Neural cell (in vitro differentiated cells): ENCODE measurements around the gene CDH4. TPM values are rescaled to one million over a fixed set of nuclear protein-coding genes. Genes with fewer than 3 reads are reported as not detected.
A peak's percentile ranks its signal among the peaks of the same experiment; 100 is the strongest.

Experiments used
- H2AFZ ChIP-seq: fragments of 200-600, 300-800 bp; sonication (generic), shearing (Covaris generic); 2 replicates; pipeline ENCODE4 v1.6.0; 2014; ENCODE audit warnings: low read depth, mild to moderate bottlenecking, antibody characterized with exemption, low read length, moderate library complexity
- H3F3A ChIP-seq: fragments of 200-600 bp; shearing (Covaris generic); 2 replicates; pipeline ENCODE4 v1.6.1; 2016; ENCODE audit warnings: mild to moderate bottlenecking, moderate library complexity, mixed read lengths, antibody characterized with exemption, low read length; ENCODE audit not compliant: insufficient read depth, poor library complexity, severe bottlenecking
- H3K27ac ChIP-seq: fragments of 200-600, 300-800 bp; sonication (generic), shearing (Covaris generic); 2 replicates; pipeline ENCODE4 v1.5.1; 2014; ENCODE audit warnings: mild to moderate bottlenecking, low read length, moderate library complexity
- H3K27me3 ChIP-seq: fragments of 300-800, 200-600 bp; sonication (generic), shearing (Covaris generic); 2 replicates; pipeline ENCODE4 v1.6.0; 2014; ENCODE audit warnings: mild to moderate bottlenecking, low read depth, low read length, moderate library complexity; ENCODE audit not compliant: insufficient read depth
- H3K36me3 ChIP-seq: fragments of 300-800, 200-600 bp; sonication (generic), shearing (Covaris generic); 2 replicates; pipeline ENCODE4 v1.5.1; 2014; ENCODE audit warnings: mild to moderate bottlenecking, antibody characterized with exemption, low read length, moderate library complexity; ENCODE audit not compliant: insufficient read depth
- H3K4me2 ChIP-seq: fragments of 300-800, 200-600 bp; sonication (generic), shearing (Covaris generic); 2 replicates; pipeline ENCODE4 v1.6.0; 2014; ENCODE audit warnings: mild to moderate bottlenecking, low read length
- H3K4me3 ChIP-seq: fragments of 300-800, 200-600 bp; sonication (generic), shearing (Covaris generic); 2 replicates; pipeline ENCODE4 v1.5.1; 2014; ENCODE audit warnings: mild to moderate bottlenecking, low read length, moderate library complexity
- H3K79me2 ChIP-seq: fragments of 200-600 bp; shearing (Covaris generic); replicated peaks from 2 replicates; pipeline ENCODE4 v1.6.0; 2014; ENCODE audit warnings: mild to moderate bottlenecking, low read length, moderate library complexity; ENCODE audit not compliant: insufficient read depth
- H3K9ac ChIP-seq: fragments of 300-800, 200-600 bp; sonication (generic), shearing (Covaris generic); 2 replicates; pipeline ENCODE4 v1.6.1; 2016; ENCODE audit warnings: mild to moderate bottlenecking, low read length, mixed read lengths
- H3K9me2 ChIP-seq: fragments of 200-600 bp; shearing (Covaris generic); 2 replicates; pipeline ENCODE4 v1.6.1; 2016; ENCODE audit warnings: mild to moderate bottlenecking, low read length, mixed read lengths; ENCODE audit not compliant: insufficient read depth
- H3K9me3 ChIP-seq: fragments of 200-600, 300-800 bp; sonication (generic), shearing (Covaris generic); 2 replicates; pipeline ENCODE4 v1.6.1; 2016; ENCODE audit warnings: mild to moderate bottlenecking, mixed run types, low read length, moderate library complexity, mixed read lengths
- H4K20me1 ChIP-seq: fragments of 200-600 bp; shearing (Covaris generic); 2 replicates; pipeline ENCODE4 v1.6.1; 2016; ENCODE audit warnings: mild to moderate bottlenecking, mixed run types; ENCODE audit not compliant: insufficient read depth
- EP300 ChIP-seq: fragments of 450-650 bp; conservative IDR thresholded peaks from 2 replicates; pipeline ENCODE4 v1.6.1; 2014; ENCODE audit warnings: antibody characterized with exemption, mild to moderate bottlenecking, moderate library complexity; ENCODE audit not compliant: poor library complexity, severe bottlenecking
- EZH2 ChIP-seq: fragments of 200-600, 300-800 bp; shearing (Covaris generic), sonication (generic); IDR thresholded peaks from 2 replicates; pipeline ENCODE4 v1.6.1; 2014; ENCODE audit warnings: antibody characterized with exemption, low read length, borderline replicate concordance, mild to moderate bottlenecking; ENCODE audit not compliant: insufficient read depth, poor library complexity, severe bottlenecking
- MXI1 ChIP-seq: fragments of 450-650 bp; conservative IDR thresholded peaks from 2 replicates; pipeline ENCODE4 v1.6.1; 2014; ENCODE audit warnings: antibody characterized with exemption, mild to moderate bottlenecking; ENCODE audit not compliant: poor library complexity, severe bottlenecking
- POLR2AphosphoS5 ChIP-seq: IDR thresholded peaks from 2 replicates; pipeline ENCODE4 v1.6.1; 2012
- RAD21 ChIP-seq: fragments of 450-650 bp; conservative IDR thresholded peaks from 2 replicates; pipeline ENCODE4 v1.6.1; 2014; ENCODE audit warnings: antibody characterized with exemption, mild to moderate bottlenecking, moderate library complexity
- REST ChIP-seq: IDR thresholded peaks from 2 replicates; pipeline ENCODE4 v1.6.1; 2012; ENCODE audit warnings: borderline replicate concordance
- SMC3 ChIP-seq: fragments of 450-650 bp; conservative IDR thresholded peaks from 2 replicates; pipeline ENCODE4 v1.6.1; 2014; ENCODE audit warnings: antibody characterized with exemption, mild to moderate bottlenecking, moderate library complexity; ENCODE audit not compliant: poor library complexity
- TAF1 ChIP-seq: IDR thresholded peaks from 2 replicates; pipeline ENCODE4 v1.6.1; 2012; ENCODE audit warnings: low read depth
- polyA plus RNA-seq: library from polyadenylated mRNA; depleted of rRNA; stranded (reverse); fragments of >200 nt; gene quantifications from 2 replicates; pipeline ENCODE4 v1.2.3, GENCODE V29; 2014
- TF ChIP-seq, protein P1 (sequence below): fragments of 450-650 bp; IDR thresholded peaks from 2 replicates; pipeline ENCODE4 v1.5.1; 2014; ENCODE audit warnings: antibody characterized with exemption, mild to moderate bottlenecking, moderate library complexity; ENCODE audit not compliant: poor library complexity, severe bottlenecking

CDH4 gene
- polyA plus RNA-seq, 1 donor from 2014 or later, result 24.6 TPM

DNA sequence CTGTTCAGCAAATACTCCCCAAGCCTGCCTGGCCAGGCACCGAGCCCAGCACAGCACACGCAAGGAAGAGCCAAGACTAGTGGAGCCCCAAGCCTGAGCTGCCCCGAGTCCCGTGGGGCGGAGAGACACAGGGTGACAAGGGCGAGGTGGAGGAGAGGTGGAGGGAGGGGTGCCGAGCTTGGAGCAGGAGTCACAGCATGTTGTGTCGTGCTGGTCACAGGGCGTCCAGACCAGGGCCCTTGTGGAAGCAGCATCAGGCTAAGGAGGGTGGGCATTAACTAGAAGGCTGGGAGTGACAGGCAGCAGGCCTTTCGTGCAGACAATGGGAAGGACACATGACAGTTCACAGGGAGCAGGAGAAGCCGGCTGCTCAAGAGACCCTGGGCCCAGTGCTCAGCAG lies 422.1 kb downstream of the CDH4 start:
- no peak overlapping the region for H3K9ac ChIP-seq
- no peaks in the 10 kb centered on the region for H3F3A ChIP-seq
- H2AFZ ChIP-seq, result no peak overlapping the region
- peak overlapping the region; percentile 11 for H3K27ac ChIP-seq
- H4K20me1 ChIP-seq, result no peaks in the 10 kb centered on the region
- H3K27me3 ChIP-seq, result no peaks in the 10 kb centered on the region
- TF ChIP-seq TAF1 (no peak), SMC3 (no peak), REST (no peak), EZH2 (no peak), POLR2AphosphoS5 (no peak), EP300 (no peak), RAD21 (no peak), MXI1 (no peak)
- TF ChIP-seq, protein P1, sequence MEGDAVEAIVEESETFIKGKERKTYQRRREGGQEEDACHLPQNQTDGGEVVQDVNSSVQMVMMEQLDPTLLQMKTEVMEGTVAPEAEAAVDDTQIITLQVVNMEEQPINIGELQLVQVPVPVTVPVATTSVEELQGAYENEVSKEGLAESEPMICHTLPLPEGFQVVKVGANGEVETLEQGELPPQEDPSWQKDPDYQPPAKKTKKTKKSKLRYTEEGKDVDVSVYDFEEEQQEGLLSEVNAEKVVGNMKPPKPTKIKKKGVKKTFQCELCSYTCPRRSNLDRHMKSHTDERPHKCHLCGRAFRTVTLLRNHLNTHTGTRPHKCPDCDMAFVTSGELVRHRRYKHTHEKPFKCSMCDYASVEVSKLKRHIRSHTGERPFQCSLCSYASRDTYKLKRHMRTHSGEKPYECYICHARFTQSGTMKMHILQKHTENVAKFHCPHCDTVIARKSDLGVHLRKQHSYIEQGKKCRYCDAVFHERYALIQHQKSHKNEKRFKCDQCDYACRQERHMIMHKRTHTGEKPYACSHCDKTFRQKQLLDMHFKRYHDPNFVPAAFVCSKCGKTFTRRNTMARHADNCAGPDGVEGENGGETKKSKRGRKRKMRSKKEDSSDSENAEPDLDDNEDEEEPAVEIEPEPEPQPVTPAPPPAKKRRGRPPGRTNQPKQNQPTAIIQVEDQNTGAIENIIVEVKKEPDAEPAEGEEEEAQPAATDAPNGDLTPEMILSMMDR, result no peak
- no peaks in the 10 kb centered on the region for H3K9me3 ChIP-seq
- H3K9me2 ChIP-seq, result no peaks in the 10 kb centered on the region
- no peaks in the 10 kb centered on the region for H3K79me2 ChIP-seq
- no peaks in the 10 kb centered on the region for H3K36me3 ChIP-seq
- H3K4me3 ChIP-seq, result no peak overlapping the region
- H3K4me2 ChIP-seq, result no peak overlapping the region

- no peaks in the 10 kb centered on the region for H3K9me3 ChIP-seq
- no peak overlapping the region for H3K9ac ChIP-seq
- no peak overlapping the region for H3K4me2 ChIP-seq
- no peaks in the 10 kb centered on the region for H4K20me1 ChIP-seq
- no peak overlapping the region for H2AFZ ChIP-seq
- H3K36me3 ChIP-seq, result no peaks in the 10 kb centered on the region
- H3K9me2 ChIP-seq, result no peaks in the 10 kb centered on the region
- no peak for TF ChIP-seq POLR2AphosphoS5
- TF ChIP-seq, protein P1, result no peak
- H3K27me3 ChIP-seq, result no peaks in the 10 kb centered on the region
- H3K27ac ChIP-seq, result no peak overlapping the region
- H3K4me3 ChIP-seq, result no peak overlapping the region
- H3F3A ChIP-seq, result no peaks in the 10 kb centered on the region
- no peaks in the 10 kb centered on the region for H3K79me2 ChIP-seq
Measured at GRCh38 chr20:61674688-61675087, 422.6 kb downstream of the CDH4 start.
